ENCODE data around the gene FGFBP1. TPM values are rescaled to one million over a fixed set of nuclear protein-coding genes. Genes with fewer than 3 reads are reported as not detected.

FGFBP1 gene
- total and polyA plus RNA-seq, 2 donors (not counting 1 experiment from before 2014, with no cell fraction given) = not detected

DNA sequence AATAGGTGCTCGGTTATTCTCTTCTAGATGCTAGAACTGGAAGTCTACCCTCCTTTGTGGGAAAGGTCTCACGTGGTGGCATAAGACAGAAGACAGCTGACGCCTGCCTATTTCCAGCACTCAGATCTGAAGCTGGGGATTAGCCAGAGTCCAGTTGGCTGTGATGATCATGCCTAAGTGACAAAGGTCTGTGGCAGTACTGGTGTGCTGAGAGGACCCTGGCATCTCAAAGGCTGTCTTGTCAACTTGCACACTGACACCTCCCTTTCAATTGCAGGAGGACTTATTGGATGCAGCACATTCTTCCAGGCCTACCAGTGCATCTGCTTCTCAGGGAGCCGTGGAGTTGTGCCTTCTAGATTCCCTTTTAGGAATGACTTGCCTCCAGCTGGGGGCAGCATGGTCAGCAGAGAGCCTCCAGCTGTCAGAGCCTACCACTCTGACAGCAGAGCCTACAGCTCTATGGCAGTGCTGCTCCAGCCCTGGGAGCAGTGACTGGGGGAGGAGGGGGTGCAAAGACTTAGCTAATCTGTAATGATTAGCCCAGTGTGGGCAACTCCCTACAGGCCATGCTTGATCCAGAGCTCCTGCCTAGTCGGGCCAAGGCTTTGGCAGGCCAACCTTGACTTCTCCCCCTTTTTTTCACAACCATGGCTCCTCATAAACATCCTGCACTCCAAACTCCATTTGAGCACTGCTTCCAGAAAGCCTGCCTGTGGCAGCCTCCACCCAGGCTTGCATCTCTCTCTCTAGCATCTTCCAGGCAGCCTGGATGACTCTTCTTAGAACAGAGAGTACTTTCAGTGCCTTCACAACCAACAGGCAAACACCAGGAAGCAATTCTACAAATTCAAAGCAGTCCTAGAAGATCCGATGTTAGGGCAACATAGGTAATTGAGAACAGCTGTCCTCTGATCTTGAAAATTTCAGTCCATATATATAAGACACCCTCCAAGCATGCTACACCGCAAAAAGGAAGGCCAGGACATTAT, 38.2 kb upstream of the FGFBP1 start:
- Histone ChIP-seq H3K4me2 (replicated peaks; ENCODE audit: low read depth, low read length, poor library complexity, severe bottlenecking) (no peak overlapping the region), H3K9me3 (ENCODE audit: control extremely low read depth in 1 of 3, control insufficient read depth in 2 of 3, insufficient read depth in 1 of 3, low read length in 2 of 3) (no peaks in the 10 kb centered on the region), H3K79me2 (ENCODE audit: control insufficient read depth, insufficient read depth, low read length) (no peaks in the 10 kb centered on the region), H3K9ac (ENCODE audit: low read length) (no peak overlapping the region), H3K36me3 (replicated peaks in 1 of 2; ENCODE audit: control extremely low read depth in 1 of 2, control insufficient read depth in 1 of 2, extremely low read depth in 1 of 2, insufficient read depth in 2 of 2, low read length in 1 of 2) (no peaks in the 10 kb centered on the region), H4K20me1 (ENCODE audit: control insufficient read depth, insufficient read depth, low read length, poor library complexity, severe bottlenecking) (no peaks in the 10 kb centered on the region), H2AFZ (ENCODE audit: insufficient read depth, low read depth, low read length, poor library complexity, severe bottlenecking) (no peak overlapping the region), H3K4me1 (ENCODE audit: control insufficient read depth in 2 of 2, insufficient read depth in 2 of 2, low read length in 2 of 2) (no peaks in the 10 kb centered on the region), H3K27me3 (replicated peaks in 1 of 4; ENCODE audit: control extremely low read depth in 1 of 4, control insufficient read depth in 3 of 4, insufficient read depth in 4 of 4, low read length in 3 of 4) (no peaks in the 10 kb centered on the region), H3K4me3 (ENCODE audit: control extremely low read depth in 1 of 5, extremely low read depth in 1 of 5, insufficient read depth in 1 of 5, low read depth in 2 of 5, low read length in 4 of 5) (no peak overlapping the region), H3K27ac (ENCODE audit: low read length in 2 of 2) (no peak overlapping the region)
- Mint-ChIP-seq H3K27ac (no peak overlapping the region), H3K4me3 (no peak overlapping the region), H3K27me3 (peaks cover 22% of the 10 kb centered on the region), H3K4me1 (no peaks in the 10 kb centered on the region), H3K9me3 (ENCODE audit: insufficient read depth) (no peaks in the 10 kb centered on the region)
- 87% methylated on average over 5 of the region's 7 CpGs for WGBS (ENCODE audit: insufficient coverage)
- DNase-seq = no peak
- intact Hi-C loops (cut with micrococcal nuclease) = no loop called here
- ChIA-PET CTCF (interaction anchor here (1.5 kb wide), 1 partner anchor 25 kb away, joined by 4 read pairs; no protein-coding TSS in a partner anchor), POLR2A (no interaction called here)
- TF ChIP-seq, protein P1, sequence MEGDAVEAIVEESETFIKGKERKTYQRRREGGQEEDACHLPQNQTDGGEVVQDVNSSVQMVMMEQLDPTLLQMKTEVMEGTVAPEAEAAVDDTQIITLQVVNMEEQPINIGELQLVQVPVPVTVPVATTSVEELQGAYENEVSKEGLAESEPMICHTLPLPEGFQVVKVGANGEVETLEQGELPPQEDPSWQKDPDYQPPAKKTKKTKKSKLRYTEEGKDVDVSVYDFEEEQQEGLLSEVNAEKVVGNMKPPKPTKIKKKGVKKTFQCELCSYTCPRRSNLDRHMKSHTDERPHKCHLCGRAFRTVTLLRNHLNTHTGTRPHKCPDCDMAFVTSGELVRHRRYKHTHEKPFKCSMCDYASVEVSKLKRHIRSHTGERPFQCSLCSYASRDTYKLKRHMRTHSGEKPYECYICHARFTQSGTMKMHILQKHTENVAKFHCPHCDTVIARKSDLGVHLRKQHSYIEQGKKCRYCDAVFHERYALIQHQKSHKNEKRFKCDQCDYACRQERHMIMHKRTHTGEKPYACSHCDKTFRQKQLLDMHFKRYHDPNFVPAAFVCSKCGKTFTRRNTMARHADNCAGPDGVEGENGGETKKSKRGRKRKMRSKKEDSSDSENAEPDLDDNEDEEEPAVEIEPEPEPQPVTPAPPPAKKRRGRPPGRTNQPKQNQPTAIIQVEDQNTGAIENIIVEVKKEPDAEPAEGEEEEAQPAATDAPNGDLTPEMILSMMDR (IDR thresholded peaks at IDR 0.05) = no peak
- no peak for TF ChIP-seq EZH2 (IDR thresholded peaks at IDR 0.05; ENCODE audit: borderline replicate concordance, insufficient read depth, low read depth, low read length, poor library complexity, severe bottlenecking)
- ATAC-seq (ENCODE audit: low read depth) = no peak
